Adrenal gland (tissue), 12 donors: ENCODE measurements around the gene CCDC124. TPM values are rescaled to one million over a fixed set of nuclear protein-coding genes. Genes with fewer than 3 reads are reported as not detected.

Source experiments
- DNase-seq, 7 donors: peaks; one replicate each; pipeline ENCODE4 v3.0.0-alpha.2; 2019 to 2020
- H3K27ac ChIP-seq, 5 donors: fragments of 200-600 bp; sonication (generic) in 4 of 5; 1 replicate in 3 of 5; 2 replicates in 2 of 5; pipeline versions ENCODE4 v1.5.1 to v1.8.0; 2016 to 2020; ENCODE audit warnings: mild to moderate bottlenecking in 1 of 5
- H3K27me3 ChIP-seq: fragments of 200-600 bp; 2 replicates; pipeline ENCODE4 v1.8.0; 2021
- H3K36me3 ChIP-seq, 2 donors: fragments of 200-600 bp; replicated peaks in 1 of 2; 1 replicate in 1 of 2; 2 replicates in 1 of 2; pipeline versions ENCODE4 v1.5.1 to v1.8.0; 2018 to 2022
- H3K4me1 ChIP-seq, 2 donors: fragments of 200-600 bp; replicated peaks in 1 of 2; 1 replicate in 1 of 2; 2 replicates in 1 of 2; pipeline versions ENCODE4 v1.5.1 to v1.8.0; 2018 to 2021
- H3K4me3 ChIP-seq, 4 donors: fragments of 200-600 bp; sonication (generic) in 3 of 4; one replicate each; pipeline ENCODE4 v1.5.1; 2016 to 2018
- H3K9me3 ChIP-seq, 3 donors: fragments of 200-600 bp; sonication (generic) in 1 of 3; replicated peaks in 1 of 3; 1 replicate in 2 of 3; 2 replicates in 1 of 3; pipeline versions ENCODE4 v1.5.1 to v1.8.0; 2016 to 2021
- CTCF ChIP-seq, 6 experiments: fragments of 450-650 bp in 4 of 6; fragments of 200-600 bp in 2 of 6; sonication (generic) in 1 of 6; IDR thresholded peaks; 1 replicate in 5 of 6; 2 replicates in 1 of 6; pipeline versions ENCODE4 v1.5.1 to v1.8.0; 2016 to 2021; ENCODE audit warnings: antibody characterized with exemption in 6 of 6, mild to moderate bottlenecking in 2 of 6, moderate library complexity in 1 of 6
- POLR2A ChIP-seq, 2 donors: fragments of 450-650 bp; IDR thresholded peaks; one replicate each; pipeline ENCODE4 v1.6.1; 2017; ENCODE audit warnings: antibody characterized with exemption in 2 of 2, mild to moderate bottlenecking in 2 of 2, moderate library complexity in 1 of 2
- WGBS, 4 donors: extraction: QIAGEN DNeasy Blood & Tissue Kit in 2 of 4; methylation state at CpG; one replicate each; pipeline versions ENCODE4 v1.1.5 to v1.1.7; 2013 to 2017; 5-methylcytosine and 5-hydroxymethylcytosine counted together
- intact Hi-C, 2 donors: fragments of 100-400 bp; cut with DNase I; formaldehyde crosslinking; loops; one replicate each; pipeline versions ENCODE4 v1.14.1 to v1.15.0; 2022 to 2023
- polyA plus RNA-seq, 3 donors: library from polyadenylated mRNA; stranded (reverse); fragments of 200-250 nt in 2 of 3; fragments of 350-450 nt in 1 of 3; fragmentation: Illumina TruSeq in 1 of 3; extraction: RNeasy Lipid Tissue Mini Kit (QIAGEN cat#74804) in 1 of 3; gene quantifications; one replicate each; pipeline ENCODE4 v1.2.3, GENCODE V29; 2013 to 2014
- total RNA-seq, 9 donors: library from RNA; depleted of rRNA in 4 of 9; stranded (reverse); fragments of >200 nt in 4 of 9; fragments of 120-200 nt in 1 of 9; fragmentation: NEBNext Ultra II Directional in 1 of 9; extraction: Animal tissue kit (Norgen Biotek cat#: 25700) in 1 of 9; gene quantifications; one replicate each; pipeline versions ENCODE4 v1.1.0 to v1.2.4, GENCODE V29; 2013 to 2023
- donor health status: healthy with polysubstance abuse.
- donor health status: Bipolar disorder and iron deficiency.
- donor health status: DM: yes; HTN: yes; CAD: no.
- donor health status: DM: no; HTN: no; CAD: no.
- donor health status: DM: no; HTN: no; CAD: no.
- donor health status: DM: yes; HTN: yes; CAD: no.

Gene CCDC124
- total and polyA plus RNA-seq, 12 donors, result 11.3 to 143 (median 65.9) TPM

GRCh38 chr19:17920527-17920926 lies 12.3 kb upstream of the CCDC124 start:
- Histone ChIP-seq H3K27me3 (no peaks in the 10 kb centered on the region), H3K9me3 (no peaks in the 10 kb centered on the region), H3K4me3 (no peak overlapping the region), H3K27ac (no peak overlapping the region), H3K4me1 (no peaks in the 10 kb centered on the region), H3K36me3 (no peaks in the 10 kb centered on the region)
- DNase-seq, result no peak
- intact Hi-C loops, result no loop called here
- no peak for TF ChIP-seq POLR2A (IDR thresholded peaks at IDR 0.05)
- TF ChIP-seq CTCF (IDR thresholded peaks at IDR 0.05), result no peak

GRCh38 chr19:17922138-17922537 lies 10.7 kb upstream of the CCDC124 start:
- no peaks in the 10 kb centered on the region for H3K27me3 ChIP-seq
- no peak for TF ChIP-seq CTCF (IDR thresholded peaks at IDR 0.05)
- no peak for TF ChIP-seq POLR2A (IDR thresholded peaks at IDR 0.05)
- intact Hi-C loops, result no loop called here
- DNase-seq, result no peak
- WGBS, 4 donors, result 65 to 79% (median 77%) methylated on average over 3 of the region's 3 CpGs
- H3K36me3 ChIP-seq, result no peaks in the 10 kb centered on the region
- no peak overlapping the region for H3K4me3 ChIP-seq
- no peaks in the 10 kb centered on the region for H3K9me3 ChIP-seq
- H3K27ac ChIP-seq, result no peak overlapping the region
- H3K4me1 ChIP-seq, result no peaks in the 10 kb centered on the region

- Histone ChIP-seq H3K27me3 (no peaks in the 10 kb centered on the region), H3K27ac (no peak overlapping the region), H3K9me3 (no peaks in the 10 kb centered on the region), H3K4me1 (no peaks in the 10 kb centered on the region), H3K4me3 (no peak overlapping the region), H3K36me3 (no peaks in the 10 kb centered on the region)
- no peak for DNase-seq
- WGBS, 4 donors, result 65 to 76% (median 67%) methylated on average over 4 of the region's 4 CpGs
- TF ChIP-seq CTCF (IDR thresholded peaks at IDR 0.05) (no peak), POLR2A (IDR thresholded peaks at IDR 0.05) (no peak)
- intact Hi-C loops, result no loop called here
Observed at GRCh38 chr19:17926044-17926443, 6.8 kb upstream of the CCDC124 start.

- intact Hi-C loops, result no loop called here
- Histone ChIP-seq H3K4me1 (peaks cover 7 to 15% of the 10 kb centered on the region in 2 donors), H3K27me3 (no peaks in the 10 kb centered on the region), H3K4me3 (no peak overlapping the region), H3K36me3 (no peaks in the 10 kb centered on the region), H3K9me3 (no peaks in the 10 kb centered on the region), H3K27ac (no peak overlapping the region)
- 57 to 71% (median 62%) methylated on average over 3 to 4 of the region's 4 CpGs for WGBS, 4 donors
- TF ChIP-seq CTCF (IDR thresholded peaks at IDR 0.05), result no peak
- no peak for TF ChIP-seq POLR2A (IDR thresholded peaks at IDR 0.05)
- no peak for DNase-seq
Observed at GRCh38 chr19:17929056-17929455, 3.8 kb upstream of the CCDC124 start.
